GM12878 (cell line): ENCODE measurements around the gene MYO19.
A peak's percentile ranks its signal among the peaks of the same experiment; 100 is the strongest.

Experiments used
- CHD1 ChIP-seq: IDR thresholded peaks from 2 replicates; pipeline ENCODE4 v1.6.1; 2012; ENCODE audit warnings: low read depth, low read length, improper control_type of control experiment
- CTCF ChIP-seq, 3 experiments: IDR thresholded peaks in 2 of 3; conservative IDR thresholded peaks in 1 of 3; 2 replicates each; pipeline ENCODE4 v1.5.1; 2011; ENCODE audit warnings: low read depth in 3 of 3, low read length in 3 of 3, mild to moderate bottlenecking in 3 of 3, control low read depth in 2 of 3, moderate library complexity in 2 of 3, inconsistent platforms in 1 of 3, mixed read lengths in 1 of 3; ENCODE audit not compliant: control insufficient read depth in 2 of 3, insufficient read depth in 1 of 3; ENCODE audit errors: extremely low read depth in 1 of 3
- KDM1A ChIP-seq: fragments of 200-600 bp; sonication (generic); IDR thresholded peaks from 2 replicates; pipeline ENCODE4 v1.6.1; 2016; ENCODE audit warnings: borderline replicate concordance
- MTA2 ChIP-seq: fragments of 450-650 bp; IDR thresholded peaks from 2 replicates; pipeline ENCODE4 v1.6.1; 2016; ENCODE audit warnings: low read depth, mild to moderate bottlenecking, moderate library complexity
- POLR2A ChIP-seq: IDR thresholded peaks from 2 replicates; pipeline ENCODE4 v1.6.1; 2011; ENCODE audit warnings: low read depth, mild to moderate bottlenecking, low read length
- RFX5 ChIP-seq: IDR thresholded peaks from 2 replicates; pipeline ENCODE4 v1.6.1; 2011; ENCODE audit warnings: low read depth, low read length, improper control_type of control experiment
- YBX1 ChIP-seq: fragments of 450-650 bp; IDR thresholded peaks from 2 replicates; pipeline ENCODE4 v1.6.1; 2016; ENCODE audit warnings: antibody characterized with exemption

DNA sequence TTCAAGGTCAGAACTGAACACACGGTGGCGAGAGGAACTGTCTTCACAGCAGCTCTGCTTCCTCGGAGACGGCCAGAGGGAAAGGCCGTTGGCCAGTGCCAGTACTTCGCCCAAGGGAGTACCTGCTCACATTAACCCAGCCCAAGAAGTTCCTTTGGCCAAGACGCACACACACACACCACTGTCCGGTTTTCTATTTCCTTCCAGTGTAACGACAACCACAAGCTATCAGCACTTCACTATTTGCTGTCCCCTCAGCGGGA lies 9.3 kb upstream of the MYO19 start:
- TF ChIP-seq YBX1 (no peak), POLR2A (no peak), CHD1 (no peak), RFX5 (no peak), CTCF (IDR thresholded peaks at IDR 0.05 in 2 of 3, conservative IDR thresholded peaks at IDR 0.05 in 1 of 3; ENCODE audit: control insufficient read depth in 2 of 3, extremely low read depth in 1 of 3, insufficient read depth in 1 of 3, low read depth in 3 of 3, low read length in 3 of 3) (peak; percentile 16 to 38 (median 18); a peak in 2 of 6 replicates), MTA2 (no peak), KDM1A (no peak)
